ENCODE measurements around the gene STK39.

DNA sequence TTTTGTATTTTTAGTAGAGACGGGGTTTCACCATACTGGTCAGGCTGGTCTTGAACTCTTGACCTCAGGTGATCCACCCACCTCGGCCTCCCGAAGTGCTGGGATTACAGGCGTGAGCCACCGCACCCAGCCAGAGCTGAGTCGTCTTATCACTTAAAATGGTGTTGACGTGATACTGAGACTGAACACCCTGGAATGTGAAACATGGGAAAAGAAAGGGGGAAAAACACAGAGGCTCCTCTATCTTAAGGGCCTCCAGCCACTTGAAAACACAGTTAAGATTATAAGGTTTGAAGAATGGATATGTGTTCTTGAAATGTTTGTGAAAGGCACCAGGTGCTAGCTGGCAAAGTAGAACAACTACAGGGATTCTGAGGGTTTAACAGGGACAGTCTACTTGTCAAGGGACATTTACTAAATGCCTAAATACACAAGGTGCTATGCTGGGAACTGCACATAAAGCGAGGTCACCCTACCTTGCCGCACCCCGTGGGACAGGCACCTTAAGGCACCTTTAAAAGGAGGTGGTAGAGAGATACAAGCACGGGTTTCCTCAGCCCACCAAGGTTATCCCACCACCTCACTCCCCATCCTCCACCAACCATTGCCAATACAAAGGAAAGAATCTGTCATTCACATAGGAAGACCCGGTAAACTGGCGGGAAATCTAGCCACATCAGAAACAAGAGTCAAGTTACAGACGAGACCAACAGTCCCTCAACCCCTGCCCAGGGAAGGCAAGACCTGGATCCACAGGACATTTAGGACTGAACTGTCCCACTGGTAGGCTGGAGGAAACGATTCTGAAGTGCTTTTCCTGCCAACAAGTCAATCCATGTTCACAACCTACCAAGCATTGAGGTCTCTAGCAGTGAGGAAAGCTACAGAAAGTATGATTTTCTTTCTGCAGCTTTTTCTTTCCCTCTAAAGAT is 43.4 kb downstream of the STK39 start:
- TF ChIP-seq, protein P1, sequence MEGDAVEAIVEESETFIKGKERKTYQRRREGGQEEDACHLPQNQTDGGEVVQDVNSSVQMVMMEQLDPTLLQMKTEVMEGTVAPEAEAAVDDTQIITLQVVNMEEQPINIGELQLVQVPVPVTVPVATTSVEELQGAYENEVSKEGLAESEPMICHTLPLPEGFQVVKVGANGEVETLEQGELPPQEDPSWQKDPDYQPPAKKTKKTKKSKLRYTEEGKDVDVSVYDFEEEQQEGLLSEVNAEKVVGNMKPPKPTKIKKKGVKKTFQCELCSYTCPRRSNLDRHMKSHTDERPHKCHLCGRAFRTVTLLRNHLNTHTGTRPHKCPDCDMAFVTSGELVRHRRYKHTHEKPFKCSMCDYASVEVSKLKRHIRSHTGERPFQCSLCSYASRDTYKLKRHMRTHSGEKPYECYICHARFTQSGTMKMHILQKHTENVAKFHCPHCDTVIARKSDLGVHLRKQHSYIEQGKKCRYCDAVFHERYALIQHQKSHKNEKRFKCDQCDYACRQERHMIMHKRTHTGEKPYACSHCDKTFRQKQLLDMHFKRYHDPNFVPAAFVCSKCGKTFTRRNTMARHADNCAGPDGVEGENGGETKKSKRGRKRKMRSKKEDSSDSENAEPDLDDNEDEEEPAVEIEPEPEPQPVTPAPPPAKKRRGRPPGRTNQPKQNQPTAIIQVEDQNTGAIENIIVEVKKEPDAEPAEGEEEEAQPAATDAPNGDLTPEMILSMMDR (IDR thresholded peaks at IDR 0.05): no peak
- no peak for TF ChIP-seq POLR2A (IDR thresholded peaks at IDR 0.05)

Measured in lower leg skin (tissue), 3 donors.